ENCODE measurements around the gene ROCK2. TPM values are rescaled to one million over a fixed set of nuclear protein-coding genes. Genes with fewer than 3 reads are reported as not detected.

ROCK2 gene
- total RNA-seq, 1 donor from 2014 or later = 45.4 TPM

GRCh38 chr2:11373096-11373495 is 28.7 kb upstream of the ROCK2 start:
- Mint-ChIP-seq H3K27ac (peak overlapping the region; percentile 97), H3K36me3 (no peaks in the 10 kb centered on the region), H3K4me3 (no peak overlapping the region), H3K4me1 (peaks cover 44% of the 10 kb centered on the region), H3K27me3 (ENCODE audit: low read depth) (no peaks in the 10 kb centered on the region), H3K9me3 (no peaks in the 10 kb centered on the region)
- no peak for TF ChIP-seq CTCF (IDR thresholded peaks at IDR 0.05; ENCODE audit: unreplicated experiment)
- DNase-seq (ENCODE audit: low spot score in 2 of 2, unreplicated experiment in 2 of 2) = no peak

DNA sequence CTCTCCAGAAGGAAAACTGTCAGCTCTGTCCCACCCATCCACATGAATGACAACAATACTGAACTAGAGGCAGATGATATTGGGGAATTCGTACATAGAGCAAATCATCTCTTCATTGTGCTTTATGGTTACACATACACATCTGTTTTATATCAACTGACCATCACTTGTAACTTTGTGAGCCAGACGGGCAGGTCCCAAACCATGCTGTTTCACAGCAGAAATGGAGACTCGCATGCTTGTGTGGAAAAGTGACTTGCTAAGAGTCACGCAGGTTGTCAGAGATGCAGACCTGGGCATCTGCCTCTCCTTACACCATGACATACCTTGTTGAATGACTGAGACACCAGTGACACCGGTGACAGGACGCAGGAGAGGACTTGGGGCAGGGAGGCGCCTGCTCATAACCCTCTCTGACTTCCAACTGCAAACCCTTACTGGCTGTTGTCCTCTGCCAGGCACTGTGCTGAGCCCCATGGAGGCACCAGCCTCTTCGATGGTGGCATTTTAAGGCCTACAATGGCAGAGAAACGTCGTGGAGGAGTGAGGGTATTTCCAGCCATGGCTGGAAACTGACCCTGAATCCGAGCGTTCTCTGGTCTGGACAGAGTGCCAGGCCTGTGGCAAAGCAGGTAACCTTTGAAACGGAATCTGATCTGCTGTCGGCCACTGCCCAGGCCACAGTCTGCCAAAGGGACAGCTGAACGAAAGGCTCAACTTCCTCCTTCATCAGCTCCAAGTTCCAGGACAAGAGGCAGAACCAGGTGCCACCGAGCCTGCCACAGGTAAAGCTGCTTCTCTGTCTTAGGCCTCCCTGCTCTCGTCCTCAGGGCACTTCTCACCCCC is 26.9 kb upstream of the ROCK2 start:
- Mint-ChIP-seq H3K9me3 (no peaks in the 10 kb centered on the region), H3K27me3 (ENCODE audit: low read depth) (no peaks in the 10 kb centered on the region), H3K4me3 (no peak overlapping the region), H3K36me3 (no peaks in the 10 kb centered on the region), H3K27ac (peak overlapping the region; percentile 74), H3K4me1 (peaks cover 48% of the 10 kb centered on the region)
- DNase-seq (ENCODE audit: low spot score in 2 of 2, unreplicated experiment in 2 of 2) = no peak
- no peak for TF ChIP-seq CTCF (IDR thresholded peaks at IDR 0.05; ENCODE audit: unreplicated experiment)

GRCh38 chr2:11370377-11371091 is 26.1 kb upstream of the ROCK2 start:
- Mint-ChIP-seq H3K9me3 (no peaks in the 10 kb centered on the region), H3K27me3 (ENCODE audit: low read depth) (no peaks in the 10 kb centered on the region), H3K27ac (peak overlapping the region; percentile 74), H3K36me3 (no peaks in the 10 kb centered on the region), H3K4me1 (peaks cover 50% of the 10 kb centered on the region), H3K4me3 (no peak overlapping the region)
- no peak for TF ChIP-seq CTCF (IDR thresholded peaks at IDR 0.05; ENCODE audit: unreplicated experiment)
- no peak for DNase-seq (ENCODE audit: low spot score in 2 of 2, unreplicated experiment in 2 of 2)

DNA sequence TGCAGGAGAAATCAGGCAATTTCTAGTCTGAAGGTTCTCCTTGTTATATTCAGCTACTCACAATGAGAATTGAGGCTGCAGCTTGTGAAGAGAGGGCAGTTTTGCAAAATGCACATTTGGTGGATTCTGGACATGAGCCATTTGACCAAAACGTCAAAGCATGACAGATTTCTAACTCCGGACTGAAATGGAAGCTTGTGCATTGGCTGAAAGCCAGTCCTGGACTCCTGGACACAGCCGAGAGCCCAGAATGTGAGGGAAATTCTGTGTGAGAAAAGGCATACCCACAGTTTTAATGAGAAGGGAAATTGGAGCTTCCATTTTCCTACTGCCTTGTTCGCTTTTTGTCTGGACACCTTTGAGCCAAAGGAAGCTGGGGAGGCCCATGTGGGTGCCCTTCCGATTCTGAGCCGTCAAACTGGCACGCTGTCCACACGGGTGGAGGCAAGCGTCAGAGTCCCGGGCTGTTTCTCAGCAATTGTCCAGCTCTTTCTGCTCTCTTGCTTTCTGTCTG is 23.7 kb upstream of the ROCK2 start:
- H3K4me3 Mint-ChIP-seq = no peak overlapping the region
- H3K27me3 Mint-ChIP-seq (ENCODE audit: low read depth) = no peaks in the 10 kb centered on the region
- no peak for DNase-seq (ENCODE audit: low spot score in 2 of 2, unreplicated experiment in 2 of 2)
- no peaks in the 10 kb centered on the region for H3K36me3 Mint-ChIP-seq
- peak overlapping the region; percentile 54 for H3K27ac Mint-ChIP-seq
- no peak for TF ChIP-seq CTCF (IDR thresholded peaks at IDR 0.05; ENCODE audit: unreplicated experiment)
- H3K4me1 Mint-ChIP-seq = peaks cover 27% of the 10 kb centered on the region
- no peaks in the 10 kb centered on the region for H3K9me3 Mint-ChIP-seq

GRCh38 chr2:11367170-11367730 is 22.8 kb upstream of the ROCK2 start:
- TF ChIP-seq CTCF (IDR thresholded peaks at IDR 0.05; ENCODE audit: unreplicated experiment) = no peak
- no peaks in the 10 kb centered on the region for H3K36me3 Mint-ChIP-seq

More at GRCh38 chr2:11367170-11367730, 22.8 kb upstream of the ROCK2 start:
- Mint-ChIP-seq H3K27me3 (ENCODE audit: low read depth) (no peaks in the 10 kb centered on the region), H3K27ac (no peak overlapping the region), H3K4me3 (no peak overlapping the region), H3K9me3 (no peaks in the 10 kb centered on the region), H3K4me1 (peaks cover 24% of the 10 kb centered on the region)
- DNase-seq (ENCODE audit: low spot score in 2 of 2, unreplicated experiment in 2 of 2) = no peak

Measured in mesothelial cell of epicardium (in vitro differentiated cells).